ENCODE measurements around the gene PLCB2.

PLCB2 gene

DNA sequence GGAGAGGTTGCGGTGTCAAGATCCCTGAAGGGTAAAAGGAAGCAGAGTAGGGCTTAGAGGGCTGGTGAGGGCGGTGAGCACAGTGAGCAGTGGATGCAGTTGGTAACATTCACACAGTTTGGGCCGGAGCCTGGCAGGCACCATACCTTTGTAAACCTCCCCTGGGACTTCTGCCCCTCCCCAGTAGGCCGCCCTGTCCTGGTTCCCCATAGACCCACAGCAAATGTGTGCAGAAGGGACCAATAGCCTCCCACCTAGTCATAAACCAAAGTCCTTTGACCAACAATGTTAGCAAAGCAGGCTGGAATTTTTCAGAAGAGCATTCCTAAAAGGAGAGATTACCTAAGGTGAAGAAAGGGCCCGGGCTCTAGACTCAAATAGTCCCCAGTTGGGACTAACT is 41.4 kb upstream of the PLCB2 start:
- TF ChIP-seq, protein P1, sequence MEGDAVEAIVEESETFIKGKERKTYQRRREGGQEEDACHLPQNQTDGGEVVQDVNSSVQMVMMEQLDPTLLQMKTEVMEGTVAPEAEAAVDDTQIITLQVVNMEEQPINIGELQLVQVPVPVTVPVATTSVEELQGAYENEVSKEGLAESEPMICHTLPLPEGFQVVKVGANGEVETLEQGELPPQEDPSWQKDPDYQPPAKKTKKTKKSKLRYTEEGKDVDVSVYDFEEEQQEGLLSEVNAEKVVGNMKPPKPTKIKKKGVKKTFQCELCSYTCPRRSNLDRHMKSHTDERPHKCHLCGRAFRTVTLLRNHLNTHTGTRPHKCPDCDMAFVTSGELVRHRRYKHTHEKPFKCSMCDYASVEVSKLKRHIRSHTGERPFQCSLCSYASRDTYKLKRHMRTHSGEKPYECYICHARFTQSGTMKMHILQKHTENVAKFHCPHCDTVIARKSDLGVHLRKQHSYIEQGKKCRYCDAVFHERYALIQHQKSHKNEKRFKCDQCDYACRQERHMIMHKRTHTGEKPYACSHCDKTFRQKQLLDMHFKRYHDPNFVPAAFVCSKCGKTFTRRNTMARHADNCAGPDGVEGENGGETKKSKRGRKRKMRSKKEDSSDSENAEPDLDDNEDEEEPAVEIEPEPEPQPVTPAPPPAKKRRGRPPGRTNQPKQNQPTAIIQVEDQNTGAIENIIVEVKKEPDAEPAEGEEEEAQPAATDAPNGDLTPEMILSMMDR (IDR thresholded peaks at IDR 0.05; ENCODE audit: control insufficient read depth, extremely low read depth, insufficient read depth), result no peak
- DNase-seq (ENCODE audit: low read depth), result no peak
- H3K4me3 ChIP-seq (ENCODE audit: low read depth, low read length), result no peak overlapping the region

DNA sequence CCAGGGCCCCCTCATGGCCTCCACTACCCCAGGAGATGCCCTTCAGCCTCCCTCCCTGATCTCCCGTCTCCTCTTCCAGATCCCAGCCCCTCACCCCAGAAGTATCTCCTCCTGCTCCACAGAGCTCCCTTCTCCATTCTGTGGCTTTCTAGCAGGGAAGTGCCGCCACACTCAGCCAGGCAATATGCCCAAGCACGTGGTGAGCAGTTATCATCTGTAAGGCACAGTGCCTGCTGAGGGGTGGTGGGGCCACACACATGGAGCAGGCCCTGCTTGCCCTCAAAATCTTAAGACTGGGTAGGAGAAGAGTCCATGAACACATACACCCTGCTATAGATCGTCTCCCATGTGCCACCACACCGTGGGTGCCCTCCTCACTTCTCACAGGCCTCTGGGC is 40.7 kb upstream of the PLCB2 start:
- TF ChIP-seq, protein P1 (IDR thresholded peaks at IDR 0.05; ENCODE audit: control insufficient read depth, extremely low read depth, insufficient read depth), result no peak
- H3K4me3 ChIP-seq (ENCODE audit: low read depth, low read length), result no peak overlapping the region
- no peak for DNase-seq (ENCODE audit: low read depth)

DNA sequence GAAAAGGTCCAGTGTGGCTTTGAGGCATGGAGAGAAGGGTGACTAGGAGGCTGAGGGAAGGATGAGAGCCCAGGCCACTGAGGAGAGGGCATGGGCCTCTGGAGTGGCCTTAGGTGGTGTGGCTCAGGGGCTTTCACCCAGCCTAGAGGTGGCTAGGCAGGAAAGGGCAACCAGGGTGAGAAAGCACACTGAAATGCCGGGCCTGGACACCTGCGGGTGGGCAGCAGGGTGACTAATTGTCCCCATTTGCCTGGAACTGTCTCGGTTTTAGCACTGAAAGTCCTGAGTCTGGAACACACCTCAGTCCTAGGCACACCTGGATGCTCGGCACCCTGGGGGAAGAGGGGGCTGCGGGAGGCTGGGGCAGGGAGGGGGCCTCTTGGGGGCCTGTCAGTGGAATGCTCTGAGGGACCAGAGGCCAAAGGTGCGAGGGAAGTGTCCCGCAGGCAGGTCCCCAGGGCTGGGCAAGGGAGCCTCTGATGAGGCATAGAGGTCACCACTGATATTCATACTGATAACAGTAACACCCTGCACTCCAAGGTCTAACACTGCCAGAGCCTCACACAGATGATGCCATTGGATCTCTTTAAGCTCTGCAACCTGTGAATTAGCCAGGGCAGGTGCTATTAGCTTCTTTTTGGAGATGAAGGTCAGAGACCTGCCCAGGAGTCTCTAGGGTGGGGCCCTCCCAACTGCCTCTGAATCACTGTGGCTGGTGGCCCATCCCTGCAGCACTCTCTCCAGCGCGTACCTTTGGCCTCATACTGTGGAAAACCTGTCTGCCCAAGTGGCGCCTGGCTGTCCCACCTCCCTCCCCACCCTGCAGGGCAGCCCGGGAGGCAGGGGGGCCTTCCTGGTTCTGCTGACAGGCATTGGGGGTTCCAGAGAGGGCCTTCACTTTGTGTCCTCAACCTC is 40.1 kb upstream of the PLCB2 start:
- H3K4me3 ChIP-seq (ENCODE audit: low read depth, low read length), result no peak overlapping the region
- no peak for DNase-seq (ENCODE audit: low read depth)
- TF ChIP-seq, protein P1 (IDR thresholded peaks at IDR 0.05; ENCODE audit: control insufficient read depth, extremely low read depth, insufficient read depth), result no peak

DNA sequence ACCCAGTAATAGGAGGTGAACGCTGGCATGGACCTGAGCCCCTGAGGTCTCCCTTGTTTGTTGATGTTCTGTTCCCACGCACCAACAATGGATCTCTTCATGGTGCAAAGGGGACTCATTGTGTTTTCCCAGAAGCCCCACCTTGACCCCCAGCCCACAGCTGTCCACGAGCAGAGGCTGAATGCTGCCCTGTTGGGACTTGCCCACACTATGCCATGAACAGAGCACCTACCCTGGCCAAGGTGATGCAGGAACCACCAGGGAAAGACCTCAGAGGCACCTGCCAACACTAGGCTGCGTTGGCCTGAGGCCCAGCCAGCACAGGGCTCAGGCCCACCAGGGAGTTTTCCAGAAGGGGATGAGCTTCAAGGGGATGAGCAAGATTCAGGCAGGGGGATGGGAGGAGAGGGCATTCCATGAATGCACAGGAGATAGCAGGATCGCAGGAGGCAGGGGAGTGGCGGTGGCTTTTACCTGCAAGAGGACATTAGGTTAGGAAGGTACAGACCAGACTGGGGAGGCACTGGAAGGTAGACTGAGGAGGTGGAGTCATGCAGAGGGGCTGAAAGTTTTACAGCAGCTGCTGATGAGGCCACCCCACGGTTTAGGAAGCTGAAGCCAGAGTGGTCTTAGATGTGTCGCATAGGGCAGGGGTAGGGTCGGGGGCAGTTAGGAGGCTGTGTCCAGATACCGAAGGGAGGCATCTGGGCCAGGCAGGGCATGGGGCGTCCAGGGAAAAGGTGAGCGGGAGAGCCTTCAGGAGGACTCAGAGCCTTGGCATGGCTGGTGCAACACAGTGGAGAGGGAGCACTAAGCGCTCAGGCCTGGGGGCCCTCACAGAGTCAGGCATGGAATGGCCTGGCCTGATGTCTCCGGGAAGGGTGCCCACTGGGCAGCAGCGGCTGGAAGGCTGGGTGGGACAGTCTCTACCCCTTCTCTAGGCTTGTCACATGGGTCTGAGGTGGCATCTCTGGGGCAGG is 39.1 kb upstream of the PLCB2 start:
- no peak for DNase-seq (ENCODE audit: low read depth)

DNA sequence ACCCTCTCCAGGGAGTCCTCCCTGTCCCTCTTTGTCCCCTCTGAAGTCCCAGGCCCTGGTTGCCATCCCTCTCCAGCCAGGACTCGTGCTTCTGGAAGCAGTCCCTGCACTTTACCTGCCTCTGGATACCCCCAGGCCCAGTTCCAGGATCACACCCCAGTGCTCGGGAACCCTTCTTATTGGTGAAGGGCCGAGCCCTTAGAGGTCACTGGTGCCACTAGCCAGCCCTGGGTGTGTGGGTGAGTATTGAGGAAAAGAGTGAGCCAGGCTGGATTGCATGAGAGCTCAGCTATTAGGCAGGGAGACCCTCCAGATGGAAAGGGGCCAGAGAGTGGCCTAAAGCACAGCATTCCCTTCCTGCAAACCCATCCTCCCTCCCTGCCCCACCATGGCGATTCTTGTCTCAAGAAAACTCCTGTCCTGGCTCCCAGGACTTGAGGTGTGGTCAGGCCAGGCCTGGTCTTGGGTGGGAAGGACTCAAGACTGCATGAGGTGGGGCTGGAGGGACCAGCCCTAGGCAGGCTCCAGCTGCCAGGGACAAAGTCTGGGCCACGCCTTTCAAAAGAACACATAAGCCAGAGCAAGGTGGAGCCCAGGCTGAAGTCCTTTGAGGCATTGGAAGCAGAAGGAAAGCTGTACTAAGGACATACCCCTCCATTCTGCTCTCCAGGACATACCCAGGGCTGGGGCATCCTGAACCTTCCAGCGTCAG is 38.3 kb upstream of the PLCB2 start:
- no peak for DNase-seq (ENCODE audit: low read depth)
- H3K4me3 ChIP-seq (ENCODE audit: low read depth, low read length), result no peak overlapping the region
- TF ChIP-seq, protein P1 (IDR thresholded peaks at IDR 0.05; ENCODE audit: control insufficient read depth, extremely low read depth, insufficient read depth), result no peak

More for the DNA sequence above, 39.1 kb upstream of the PLCB2 start:
- TF ChIP-seq, protein P1 (IDR thresholded peaks at IDR 0.05; ENCODE audit: control insufficient read depth, extremely low read depth, insufficient read depth), result no peak
- H3K4me3 ChIP-seq (ENCODE audit: low read depth, low read length), result no peak overlapping the region

DNA sequence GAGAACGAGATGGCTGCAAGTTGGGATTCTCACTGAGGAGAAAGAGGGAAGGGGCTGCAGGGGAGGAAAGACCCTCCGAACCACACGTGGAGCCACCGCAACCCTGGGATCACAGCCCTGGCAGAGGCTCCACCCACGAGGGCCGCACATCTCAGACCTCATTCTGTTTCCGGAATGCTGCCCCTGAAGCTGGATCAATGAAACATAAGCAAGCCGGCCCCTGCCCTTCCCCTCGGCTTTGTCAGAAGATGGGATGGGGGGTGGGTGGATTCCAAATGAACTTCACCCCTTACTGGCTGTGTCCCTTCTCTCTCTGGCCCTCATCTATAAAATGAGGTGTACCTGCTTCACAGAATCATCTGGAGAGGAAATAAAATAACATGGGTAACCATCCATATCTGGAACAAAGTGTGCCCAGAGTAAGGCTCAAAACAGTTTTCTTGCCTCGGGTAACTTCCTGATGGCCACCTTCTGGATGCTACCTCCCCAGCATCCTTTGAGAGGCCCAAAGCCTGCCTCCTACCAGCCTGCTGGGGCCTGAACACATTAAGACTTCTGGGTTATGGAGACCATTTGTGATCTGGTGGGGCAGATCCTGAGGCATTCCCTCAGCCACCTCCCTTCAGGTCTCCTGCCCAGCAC is 37.6 kb upstream of the PLCB2 start:
- DNase-seq (ENCODE audit: low read depth), result no peak
- no peak overlapping the region for H3K4me3 ChIP-seq (ENCODE audit: low read depth, low read length)
- TF ChIP-seq, protein P1 (IDR thresholded peaks at IDR 0.05; ENCODE audit: control insufficient read depth, extremely low read depth, insufficient read depth), result no peak

All from LNCaP clone FGC (cell line).